ENCODE data around the gene GNB3.
"Not testable (repeated sequence)": the region's sequence is repeated elsewhere in the genome, so short reads cannot be mapped to it uniquely, and the experiment has no call there.

DNA sequence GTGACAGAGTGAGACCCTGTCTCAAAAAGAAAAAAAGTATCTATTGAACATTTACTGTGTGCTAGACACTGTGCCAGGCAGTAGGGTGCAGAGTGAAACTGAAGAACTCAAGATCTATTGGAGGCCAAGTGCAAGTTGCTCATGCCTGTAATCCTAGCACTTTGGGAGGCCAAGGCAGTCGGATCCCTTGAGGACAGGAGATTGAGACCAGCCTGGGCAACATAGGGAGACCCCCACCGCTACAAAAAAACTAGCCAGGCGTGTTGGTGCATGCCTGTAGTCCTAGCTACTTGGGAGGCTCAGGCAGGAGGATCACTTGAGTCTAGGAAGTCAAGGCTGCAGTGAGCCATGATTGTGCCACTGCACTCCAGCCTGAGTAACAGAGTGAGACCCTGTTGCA is 52.0 kb downstream of the GNB3 start:
- TF ChIP-seq, protein P1, sequence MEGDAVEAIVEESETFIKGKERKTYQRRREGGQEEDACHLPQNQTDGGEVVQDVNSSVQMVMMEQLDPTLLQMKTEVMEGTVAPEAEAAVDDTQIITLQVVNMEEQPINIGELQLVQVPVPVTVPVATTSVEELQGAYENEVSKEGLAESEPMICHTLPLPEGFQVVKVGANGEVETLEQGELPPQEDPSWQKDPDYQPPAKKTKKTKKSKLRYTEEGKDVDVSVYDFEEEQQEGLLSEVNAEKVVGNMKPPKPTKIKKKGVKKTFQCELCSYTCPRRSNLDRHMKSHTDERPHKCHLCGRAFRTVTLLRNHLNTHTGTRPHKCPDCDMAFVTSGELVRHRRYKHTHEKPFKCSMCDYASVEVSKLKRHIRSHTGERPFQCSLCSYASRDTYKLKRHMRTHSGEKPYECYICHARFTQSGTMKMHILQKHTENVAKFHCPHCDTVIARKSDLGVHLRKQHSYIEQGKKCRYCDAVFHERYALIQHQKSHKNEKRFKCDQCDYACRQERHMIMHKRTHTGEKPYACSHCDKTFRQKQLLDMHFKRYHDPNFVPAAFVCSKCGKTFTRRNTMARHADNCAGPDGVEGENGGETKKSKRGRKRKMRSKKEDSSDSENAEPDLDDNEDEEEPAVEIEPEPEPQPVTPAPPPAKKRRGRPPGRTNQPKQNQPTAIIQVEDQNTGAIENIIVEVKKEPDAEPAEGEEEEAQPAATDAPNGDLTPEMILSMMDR (IDR thresholded peaks at IDR 0.05), result not testable (repeated sequence)
- not testable (repeated sequence) for TF ChIP-seq POLR2A (IDR thresholded peaks at IDR 0.05)
